ENCODE data around the gene AAK1.

Gene AAK1

DNA sequence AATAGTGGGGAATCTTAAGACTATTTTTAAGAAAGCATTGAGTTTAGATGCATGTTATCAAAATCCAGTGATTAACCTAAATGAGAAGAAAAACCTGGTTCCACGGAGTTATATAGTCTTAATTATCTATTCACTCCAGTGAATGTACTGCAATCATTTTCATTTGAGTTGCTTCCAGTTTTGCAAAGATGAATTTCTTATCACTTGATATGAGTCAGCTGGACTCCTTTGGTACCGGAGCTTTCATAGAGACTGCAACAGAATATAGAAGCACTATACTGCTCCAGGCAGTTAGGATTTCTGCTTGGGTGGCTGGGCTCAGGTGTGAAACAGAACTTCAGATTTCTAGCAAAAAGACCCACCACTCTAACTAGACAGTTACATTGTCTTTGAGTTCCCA, 114.1 kb downstream of the AAK1 start:
- no peak for DNase-seq (ENCODE audit: low spot score)
- ChIA-PET CTCF (no interaction called here), POLR2A (ENCODE audit: low non-redundant PET) (no interaction called here)
- TF ChIP-seq, protein P1, sequence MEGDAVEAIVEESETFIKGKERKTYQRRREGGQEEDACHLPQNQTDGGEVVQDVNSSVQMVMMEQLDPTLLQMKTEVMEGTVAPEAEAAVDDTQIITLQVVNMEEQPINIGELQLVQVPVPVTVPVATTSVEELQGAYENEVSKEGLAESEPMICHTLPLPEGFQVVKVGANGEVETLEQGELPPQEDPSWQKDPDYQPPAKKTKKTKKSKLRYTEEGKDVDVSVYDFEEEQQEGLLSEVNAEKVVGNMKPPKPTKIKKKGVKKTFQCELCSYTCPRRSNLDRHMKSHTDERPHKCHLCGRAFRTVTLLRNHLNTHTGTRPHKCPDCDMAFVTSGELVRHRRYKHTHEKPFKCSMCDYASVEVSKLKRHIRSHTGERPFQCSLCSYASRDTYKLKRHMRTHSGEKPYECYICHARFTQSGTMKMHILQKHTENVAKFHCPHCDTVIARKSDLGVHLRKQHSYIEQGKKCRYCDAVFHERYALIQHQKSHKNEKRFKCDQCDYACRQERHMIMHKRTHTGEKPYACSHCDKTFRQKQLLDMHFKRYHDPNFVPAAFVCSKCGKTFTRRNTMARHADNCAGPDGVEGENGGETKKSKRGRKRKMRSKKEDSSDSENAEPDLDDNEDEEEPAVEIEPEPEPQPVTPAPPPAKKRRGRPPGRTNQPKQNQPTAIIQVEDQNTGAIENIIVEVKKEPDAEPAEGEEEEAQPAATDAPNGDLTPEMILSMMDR (conservative IDR thresholded peaks at IDR 0.05; ENCODE audit: low read depth) = no peak
- H3K27ac ChIP-seq = no peak overlapping the region

DNA sequence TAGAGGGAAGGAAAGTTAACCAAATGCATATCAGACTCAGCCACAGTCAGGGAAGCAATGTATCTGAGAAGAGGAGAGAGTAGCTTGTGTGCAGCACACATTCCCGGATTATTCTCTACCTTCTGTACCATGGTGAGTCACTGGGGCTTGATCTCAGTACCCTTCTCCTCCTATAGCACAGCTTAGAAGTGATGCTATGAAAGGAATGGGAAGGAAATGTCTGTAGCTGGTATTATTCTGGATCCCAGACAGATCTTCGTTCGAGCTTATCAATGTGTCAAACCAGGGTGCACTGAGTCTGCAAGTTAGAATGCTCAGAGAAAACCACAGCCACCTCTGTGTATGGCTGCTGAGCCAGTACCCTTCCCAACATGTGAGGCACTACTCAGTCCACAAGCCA, 118.3 kb downstream of the AAK1 start:
- CTCF ChIA-PET = interaction anchor here (0.5 to 0.8 kb wide), 3 partner anchors 57 to 200 kb away, joined by 3 to 4 read pairs (median 3); no protein-coding TSS in a partner anchor
- TF ChIP-seq, protein P1 (conservative IDR thresholded peaks at IDR 0.05; ENCODE audit: low read depth) = no peak
- no peak for DNase-seq (ENCODE audit: low spot score)
- POLR2A ChIA-PET (ENCODE audit: low non-redundant PET) = no interaction called here
- no peak overlapping the region for H3K27ac ChIP-seq

DNA sequence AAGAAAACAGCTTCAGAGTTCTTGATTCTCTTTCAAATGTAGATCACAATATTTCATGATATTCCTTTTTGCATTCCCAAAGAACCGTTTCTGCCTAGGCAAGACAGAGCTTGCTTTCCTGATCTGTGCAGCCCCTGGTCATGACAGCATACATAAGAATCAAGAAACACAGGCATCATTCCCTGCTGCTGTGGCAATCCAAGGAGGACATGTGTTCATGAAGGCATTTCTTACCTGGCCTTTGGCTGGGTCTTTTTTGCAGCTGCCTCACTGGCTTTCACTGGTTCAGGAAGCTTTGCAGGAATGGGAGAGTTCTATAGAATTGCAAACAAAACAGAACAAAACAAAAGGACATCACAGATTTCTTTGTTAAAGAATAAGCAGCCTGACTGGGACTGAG, 118.7 kb downstream of the AAK1 start:
- TF ChIP-seq, protein P1 (conservative IDR thresholded peaks at IDR 0.05; ENCODE audit: low read depth) = no peak
- ChIA-PET POLR2A (ENCODE audit: low non-redundant PET) (no interaction called here), CTCF (interaction anchor here (0.8 kb wide), 1 partner anchor 87 kb away, joined by 3 read pairs; no protein-coding TSS in a partner anchor)
- H3K27ac ChIP-seq = no peak overlapping the region
- DNase-seq (ENCODE audit: low spot score) = no peak

DNA sequence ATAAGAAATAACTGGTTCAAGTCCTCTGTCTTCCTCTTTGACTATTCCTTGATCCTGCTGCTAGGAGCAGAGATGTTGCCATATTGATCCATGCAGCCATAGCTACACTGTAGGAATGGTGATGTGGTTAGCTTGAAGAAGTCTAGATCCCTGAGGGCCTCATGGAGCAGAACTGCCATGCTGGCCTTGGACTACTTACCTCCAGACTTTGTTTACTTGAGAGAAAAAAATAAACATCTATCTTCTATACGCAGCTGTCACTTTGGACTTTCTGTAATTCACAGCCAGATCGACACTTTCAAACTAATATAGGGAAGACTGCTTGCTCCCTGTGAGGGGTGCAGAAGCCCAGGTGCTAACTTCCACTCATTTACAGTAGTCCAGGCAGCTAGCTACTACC, 121.8 kb downstream of the AAK1 start:
- TF ChIP-seq, protein P1 (conservative IDR thresholded peaks at IDR 0.05; ENCODE audit: low read depth) = no peak
- POLR2A ChIA-PET (ENCODE audit: low non-redundant PET) = no interaction called here
- no peak for DNase-seq (ENCODE audit: low spot score)
- no peak overlapping the region for H3K27ac ChIP-seq
- CTCF ChIA-PET = no interaction called here

DNA sequence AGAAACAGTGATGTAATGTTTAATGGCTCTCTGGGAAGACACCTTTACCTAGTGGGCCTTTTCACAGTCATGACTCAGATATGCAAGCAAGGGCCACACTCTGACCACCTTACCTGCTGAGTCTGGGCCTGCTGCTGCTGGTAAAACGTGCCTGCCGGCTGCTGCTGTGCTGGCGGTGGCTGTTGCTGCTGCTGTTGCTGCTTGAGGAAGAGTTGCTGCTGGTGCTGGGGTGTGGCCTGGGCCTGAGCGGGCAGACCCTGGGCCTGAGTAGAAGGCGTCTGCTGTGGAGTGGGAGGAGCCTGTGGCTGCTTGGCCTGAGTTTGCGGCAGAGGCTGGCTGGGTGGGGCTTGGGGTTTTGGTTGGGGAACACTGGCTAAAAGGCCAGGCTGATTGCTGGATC, 124.7 kb downstream of the AAK1 start:
- TF ChIP-seq, protein P1 (conservative IDR thresholded peaks at IDR 0.05; ENCODE audit: low read depth) = no peak
- H3K27ac ChIP-seq = peak overlapping the region; percentile 71
- ChIA-PET POLR2A (ENCODE audit: low non-redundant PET) (no interaction called here), CTCF (interaction anchor here (0.6 kb wide), 1 partner anchor 194 kb away, joined by 3 read pairs; no protein-coding TSS in a partner anchor)
- peak; percentile 77 for DNase-seq (ENCODE audit: low spot score)

DNA sequence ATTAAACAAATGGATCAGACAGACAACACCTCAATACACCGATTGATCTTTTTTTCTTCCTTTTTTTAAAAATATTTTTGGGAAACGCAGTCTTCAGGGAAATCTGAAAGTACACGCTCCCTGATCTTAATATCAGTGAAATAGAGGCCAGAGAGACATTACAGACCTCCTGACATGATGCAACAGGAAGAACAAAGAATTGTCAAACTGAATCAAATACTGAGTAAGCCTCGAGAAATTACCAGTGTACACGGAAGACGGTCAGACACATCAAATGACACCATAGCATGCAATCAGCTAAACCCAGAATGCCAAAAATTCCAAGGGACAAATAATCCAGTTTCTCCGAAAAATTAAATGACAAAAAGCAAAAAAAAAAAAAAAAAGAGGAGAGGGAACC, 126.1 kb downstream of the AAK1 start:
- TF ChIP-seq, protein P1 (conservative IDR thresholded peaks at IDR 0.05; ENCODE audit: low read depth) = no peak
- CTCF ChIA-PET = no interaction called here
- DNase-seq (ENCODE audit: low spot score) = no peak
- no peak overlapping the region for H3K27ac ChIP-seq
- POLR2A ChIA-PET (ENCODE audit: low non-redundant PET) = no interaction called here

DNA sequence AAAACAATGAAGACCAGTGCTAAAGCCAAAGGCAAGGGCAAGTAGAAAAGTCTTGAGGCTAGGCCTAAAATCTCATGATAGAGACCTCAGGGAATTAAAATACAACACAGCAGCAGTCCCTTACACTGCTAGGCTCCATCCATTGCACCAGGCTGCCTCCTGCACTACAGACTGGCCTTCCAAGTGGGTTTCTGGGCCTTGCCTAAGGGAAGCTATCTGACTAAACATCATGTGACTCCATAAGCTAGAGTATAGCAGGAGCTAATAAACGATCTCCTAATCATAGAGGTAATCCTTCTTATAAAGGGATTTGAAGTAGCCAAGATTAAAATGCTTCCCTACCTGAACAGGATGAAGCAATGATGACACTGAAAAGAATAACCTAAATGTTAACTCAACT, 128.7 kb downstream of the AAK1 start:
- CTCF ChIA-PET = no interaction called here
- TF ChIP-seq, protein P1 (conservative IDR thresholded peaks at IDR 0.05; ENCODE audit: low read depth) = no peak
- no peak overlapping the region for H3K27ac ChIP-seq
- DNase-seq (ENCODE audit: low spot score) = no peak
- POLR2A ChIA-PET (ENCODE audit: low non-redundant PET) = no interaction called here
